Liver (tissue), 3 donors: Measurements from ENCODE around the gene UBR3.

Source experiments
- CTCF ChIP-seq: fragments of 150-350 bp; IDR thresholded peaks from 2 replicates; pipeline ENCODE4 v1.5.1; 2017; ENCODE audit warnings: improper control_type of control experiment, low read depth, low read length; ENCODE audit not compliant: missing input control
- GABPA ChIP-seq, 2 donors: IDR thresholded peaks in 1 of 2; conservative IDR thresholded peaks in 1 of 2; 2 replicates each; pipeline ENCODE4 v1.6.1; 2016; ENCODE audit warnings: antibody characterized with exemption in 2 of 2, mild to moderate bottlenecking in 1 of 2, moderate library complexity in 1 of 2
- RAD21 ChIP-seq, 2 donors: IDR thresholded peaks; 2 replicates each; pipeline ENCODE4 v1.6.1; 2016; ENCODE audit warnings: antibody characterized with exemption in 2 of 2, mild to moderate bottlenecking in 2 of 2
- SP1 ChIP-seq: IDR thresholded peaks from 2 replicates; pipeline ENCODE4 v1.6.1; 2018; ENCODE audit warnings: antibody characterized with exemption, mild to moderate bottlenecking
- ZBTB33 ChIP-seq: IDR thresholded peaks from 2 replicates; pipeline ENCODE4 v1.6.1; 2016; ENCODE audit warnings: antibody characterized with exemption
- TF ChIP-seq, protein P1 (sequence below): IDR thresholded peaks from 2 replicates; pipeline ENCODE4 v1.6.1; 2016; ENCODE audit warnings: antibody characterized with exemption
- donor health status: healthy.
- donor health status: healthy.

- TF ChIP-seq CTCF, result no peak
- TF ChIP-seq, protein P1, sequence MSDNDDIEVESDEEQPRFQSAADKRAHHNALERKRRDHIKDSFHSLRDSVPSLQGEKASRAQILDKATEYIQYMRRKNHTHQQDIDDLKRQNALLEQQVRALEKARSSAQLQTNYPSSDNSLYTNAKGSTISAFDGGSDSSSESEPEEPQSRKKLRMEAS, result no peak
- TF ChIP-seq RAD21 (IDR thresholded peaks at IDR 0.05), result no peak
- TF ChIP-seq SP1, result no peak
- TF ChIP-seq GABPA (IDR thresholded peaks at IDR 0.05 in 1 of 2, conservative IDR thresholded peaks at IDR 0.05 in 1 of 2), result no peak
- no peak for TF ChIP-seq ZBTB33
Measured at GRCh38 chr2:169782513-169782912, 44.7 kb upstream of the UBR3 start.
